Breast epithelium (tissue), 4 donors: ENCODE results near the gene FBXW9. TPM values are rescaled to one million over a fixed set of nuclear protein-coding genes. Genes with fewer than 3 reads are reported as not detected.
"Not testable (repeated sequence)": the region's sequence is repeated elsewhere in the genome, so short reads cannot be mapped to it uniquely, and the experiment has no call there.

Experiments
- DNase-seq, 2 donors: peaks; one replicate each; pipeline ENCODE4 v3.0.0-alpha.2; 2019; ENCODE audit warnings: low spot score in 2 of 2
- H3K27ac ChIP-seq, 2 donors: fragments of 200-600 bp; sonication (generic) in 1 of 2; one replicate each; pipeline ENCODE4 v1.5.1; 2016 to 2019; ENCODE audit warnings: mild to moderate bottlenecking in 1 of 2
- H3K27me3 ChIP-seq, 2 donors: fragments of 200-600 bp; sonication (generic) in 1 of 2; one replicate each; pipeline versions ENCODE4 v1.5.1 to v1.6.0; 2017 to 2019; ENCODE audit warnings: control low read depth in 1 of 2, mild to moderate bottlenecking in 1 of 2
- H3K36me3 ChIP-seq: fragments of 200-600 bp; one replicate; pipeline ENCODE4 v1.5.1; 2019
- H3K4me1 ChIP-seq, 2 donors: fragments of 200-600 bp; sonication (generic); one replicate each; pipeline ENCODE4 v1.5.1; 2016 to 2019; ENCODE audit warnings: control low read depth in 1 of 2
- H3K4me3 ChIP-seq, 3 donors: fragments of 200-600 bp; sonication (generic); 1 replicate in 2 of 3; 2 replicates in 1 of 3; pipeline ENCODE4 v1.5.1; 2016 to 2019; ENCODE audit warnings: mild to moderate bottlenecking in 3 of 3, moderate library complexity in 2 of 3
- H3K9me3 ChIP-seq, 2 donors: fragments of 200-600 bp; sonication (generic) in 1 of 2; one replicate each; pipeline ENCODE4 v1.5.1; 2016 to 2019; ENCODE audit warnings: control low read depth in 1 of 2
- CTCF ChIP-seq, 3 donors: fragments of 450-650 bp; IDR thresholded peaks; one replicate each; pipeline ENCODE4 v1.5.1; 2016 to 2017; ENCODE audit warnings: antibody characterized with exemption in 3 of 3, mild to moderate bottlenecking in 3 of 3, moderate library complexity in 3 of 3
- POLR2A ChIP-seq: fragments of 450-650 bp; IDR thresholded peaks from one replicate; pipeline ENCODE4 v1.6.1; 2016; ENCODE audit warnings: antibody characterized with exemption, mild to moderate bottlenecking, moderate library complexity
- POLR2AphosphoS5 ChIP-seq, 3 donors: sonication (generic); formaldehyde crosslinking; IDR thresholded peaks; one replicate each; pipeline ENCODE4 v1.6.1; 2017; ENCODE audit warnings: antibody characterized with exemption in 3 of 3
- intact Hi-C: fragments of 100-400 bp; cut with DNase I; formaldehyde crosslinking; loops from one replicate; pipeline ENCODE4 v1.15.1; 2023; ENCODE audit warnings: low total_unique reads
- total RNA-seq, 3 donors: library from RNA; depleted of rRNA; stranded (reverse); fragments of >200 nt; gene quantifications; one replicate each; pipeline ENCODE4 v1.1.0, GENCODE V29; 2016

Gene FBXW9
- total RNA-seq, 3 donors from 2014 or later = 4.8 to 13.8 (median 8.5) TPM

GRCh38 chr19:12720851-12721655 lies 24.6 kb upstream of the FBXW9 start:
- TF ChIP-seq POLR2A (no peak), CTCF (IDR thresholded peaks at IDR 0.05) (no peak), POLR2AphosphoS5 (IDR thresholded peaks at IDR 0.05) (no peak)
- intact Hi-C loops = no loop called here
- H3K4me1 ChIP-seq = peaks cover 0 to 4% of the 10 kb centered on the region in 2 donors
- no peak for DNase-seq
- H3K4me3 ChIP-seq = peak overlapping the region; percentile 77 to 97 (median 81)
- H3K27me3 ChIP-seq = no peaks in the 10 kb centered on the region
- no peaks in the 10 kb centered on the region for H3K9me3 ChIP-seq
- H3K36me3 ChIP-seq = no peaks in the 10 kb centered on the region
- peak overlapping the region; percentile 95 to 98 for H3K27ac ChIP-seq

DNA sequence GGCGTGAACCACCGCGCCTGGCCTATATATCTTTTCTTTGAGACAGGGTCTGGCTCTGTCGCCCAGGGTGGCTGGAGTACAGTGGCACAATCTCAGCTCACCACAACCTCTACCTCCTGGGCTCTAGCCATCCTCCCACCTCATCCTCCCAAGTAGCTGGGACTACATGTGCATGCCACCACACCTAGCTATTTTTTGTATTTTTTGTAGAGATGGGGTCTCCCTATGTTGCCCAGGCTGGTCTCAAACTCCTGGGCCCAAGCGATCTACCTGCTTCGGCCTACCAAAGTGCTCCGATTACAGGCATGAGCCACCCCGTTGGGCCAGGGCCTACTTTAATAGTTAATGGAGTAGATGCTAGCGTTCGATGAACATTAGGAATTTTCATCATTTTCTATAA lies 23.9 kb upstream of the FBXW9 start:
- Histone ChIP-seq H3K36me3 (peaks cover 5% of the 10 kb centered on the region), H3K4me3 (peak overlapping the region; percentile 77 to 97 (median 81)), H3K4me1 (peaks cover 0 to 4% of the 10 kb centered on the region in 2 donors), H3K9me3 (no peaks in the 10 kb centered on the region), H3K27ac (peak overlapping the region in 1 of 2 donors; percentile 98), H3K27me3 (no peaks in the 10 kb centered on the region)
- no peak for TF ChIP-seq CTCF (IDR thresholded peaks at IDR 0.05)
- TF ChIP-seq POLR2AphosphoS5 (IDR thresholded peaks at IDR 0.05) = no peak
- no peak for TF ChIP-seq POLR2A
- intact Hi-C loops = no loop called here
- DNase-seq = no peak

DNA sequence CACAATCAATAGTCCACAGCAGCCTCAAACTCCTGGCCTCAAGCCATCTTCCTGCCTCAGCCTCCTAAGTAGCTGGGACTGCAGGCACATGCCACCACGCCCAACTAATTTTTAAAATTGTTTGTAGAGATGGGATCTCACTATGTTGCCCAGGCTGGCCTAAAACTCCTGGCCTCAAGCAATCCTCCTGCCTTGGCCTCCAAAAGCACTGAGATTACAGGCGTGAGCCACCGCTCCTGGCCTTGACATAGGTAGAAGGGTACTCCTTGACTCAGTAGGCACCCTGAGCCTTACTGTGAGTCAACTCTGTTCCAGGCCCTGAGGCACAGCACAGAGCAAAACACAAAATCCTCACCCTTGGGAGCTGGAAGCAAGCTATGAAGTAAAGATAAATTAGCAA lies 19.5 kb upstream of the FBXW9 start:
- no peak overlapping the region for H3K4me3 ChIP-seq
- H3K4me1 ChIP-seq = no peaks in the 10 kb centered on the region
- H3K27me3 ChIP-seq = no peaks in the 10 kb centered on the region
- H3K27ac ChIP-seq = no peak overlapping the region
- H3K36me3 ChIP-seq = peaks cover 14% of the 10 kb centered on the region
- no peaks in the 10 kb centered on the region for H3K9me3 ChIP-seq
- TF ChIP-seq POLR2A (no peak), CTCF (IDR thresholded peaks at IDR 0.05) (no peak)
- intact Hi-C loops = no loop called here
- no peak for DNase-seq

GRCh38 chr19:12715102-12715501 lies 18.7 kb upstream of the FBXW9 start:
- TF ChIP-seq POLR2A (no peak), CTCF (IDR thresholded peaks at IDR 0.05) (no peak), POLR2AphosphoS5 (IDR thresholded peaks at IDR 0.05) (no peak)
- no peak overlapping the region for H3K4me3 ChIP-seq
- no peaks in the 10 kb centered on the region for H3K4me1 ChIP-seq
- peaks cover 14% of the 10 kb centered on the region for H3K36me3 ChIP-seq
- H3K27me3 ChIP-seq = no peaks in the 10 kb centered on the region
- no peak for DNase-seq
- no peaks in the 10 kb centered on the region for H3K9me3 ChIP-seq
- intact Hi-C loops = no loop called here
- H3K27ac ChIP-seq = no peak overlapping the region

GRCh38 chr19:12713304-12713703 lies 16.9 kb upstream of the FBXW9 start:
- H3K36me3 ChIP-seq = peaks cover 14% of the 10 kb centered on the region

More at GRCh38 chr19:12713304-12713703, 16.9 kb upstream of the FBXW9 start:
- H3K27me3 ChIP-seq, H3K4me3 ChIP-seq, H3K27ac ChIP-seq, intact Hi-C loops, DNase-seq, H3K4me1 ChIP-seq, H3K9me3 ChIP-seq: not testable (repeated sequence)
